Erythroblast (primary cell): ENCODE results near the gene PAQR8.

Experiments used
- GATA1 ChIP-seq: IDR thresholded peaks from 2 replicates; pipeline ENCODE4 v1.6.1; 2011; ENCODE audit warnings: low read depth, mild to moderate bottlenecking, control low read depth, low read length, moderate library complexity
- POLR2A ChIP-seq: IDR thresholded peaks from 2 replicates; pipeline ENCODE4 v1.6.1; 2011; ENCODE audit warnings: mild to moderate bottlenecking, low read length

GRCh38 chr6:52395969-52396368 lies 34.0 kb downstream of the PAQR8 start:
- TF ChIP-seq POLR2A: no peak
- TF ChIP-seq GATA1: no peak
